HG03354 (cell line): Measurements from ENCODE around the gene GPC5.

Source experiments
- ATAC-seq: cut with Tn5 transposase; IDR thresholded peaks from one replicate; pipeline ENCODE4 v1.9.1; 2021; ENCODE audit warnings: mild to moderate bottlenecking; ENCODE audit not compliant: unreplicated experiment, poor library complexity, severe bottlenecking

Gene GPC5

GRCh38 chr13:91986761-91987483 lies 588.5 kb downstream of the GPC5 start:
- no peak for ATAC-seq

- no peak for ATAC-seq
These were observed 589.9 kb downstream of the GPC5 start for GRCh38 chr13:91988331-91988730.

GRCh38 chr13:92012787-92013186 lies 614.4 kb downstream of the GPC5 start:
- no peak for ATAC-seq

- ATAC-seq: no peak
These were observed 619.3 kb downstream of the GPC5 start for GRCh38 chr13:92017737-92018136.

GRCh38 chr13:92028695-92029094 lies 630.3 kb downstream of the GPC5 start:
- no peak for ATAC-seq

GRCh38 chr13:92029641-92030040 lies 631.2 kb downstream of the GPC5 start:
- no peak for ATAC-seq

GRCh38 chr13:92038905-92039304 lies 640.5 kb downstream of the GPC5 start:
- ATAC-seq: no peak

- ATAC-seq: no peak
These were observed 644.1 kb downstream of the GPC5 start for GRCh38 chr13:92042522-92042921.

GRCh38 chr13:92044351-92044750 lies 645.9 kb downstream of the GPC5 start:
- ATAC-seq: no peak

- no peak for ATAC-seq
These were observed 656.0 kb downstream of the GPC5 start for GRCh38 chr13:92054389-92054788.

GRCh38 chr13:92074658-92075057 lies 676.2 kb downstream of the GPC5 start:
- no peak for ATAC-seq

GRCh38 chr13:92097337-92097903 lies 699.0 kb downstream of the GPC5 start:
- no peak for ATAC-seq

GRCh38 chr13:92101801-92102200 lies 703.4 kb downstream of the GPC5 start:
- ATAC-seq: no peak

- ATAC-seq: no peak
These were observed 705.3 kb downstream of the GPC5 start for GRCh38 chr13:92103689-92104153.

GRCh38 chr13:92122186-92122853 lies 723.9 kb downstream of the GPC5 start:
- ATAC-seq: no peak

- ATAC-seq: no peak
These were observed 728.0 kb downstream of the GPC5 start for GRCh38 chr13:92126399-92126798.

- no peak for ATAC-seq
These were observed 737.1 kb downstream of the GPC5 start for GRCh38 chr13:92135509-92135908.

- ATAC-seq: no peak
These were observed 738.2 kb downstream of the GPC5 start for GRCh38 chr13:92136449-92137155.

- no peak for ATAC-seq
These were observed 739.1 kb downstream of the GPC5 start for GRCh38 chr13:92137520-92137919.

GRCh38 chr13:92143766-92144165 lies 745.3 kb downstream of the GPC5 start:
- no peak for ATAC-seq
